ENCODE results near the gene KLHDC4. TPM values are rescaled to one million over a fixed set of nuclear protein-coding genes. Genes with fewer than 3 reads are reported as not detected.
A peak's percentile ranks its signal among the peaks of the same experiment; 100 is the strongest.

The KLHDC4 gene
- total RNA-seq, 1 experiment from 2014 or later, result 36.3 TPM

GRCh38 chr16:87792205-87792565, 26.4 kb upstream of the KLHDC4 start:
- Histone ChIP-seq H4K20me1 (ENCODE audit: low read length) (no peaks in the 10 kb centered on the region), H3K27ac (ENCODE audit: low read length) (no peak overlapping the region), H3F3A (ENCODE audit: low read length, unreplicated experiment) (no peaks in the 10 kb centered on the region), H3K4me1 (ENCODE audit: insufficient read depth, low read length) (peaks cover 17% of the 10 kb centered on the region), H3K9me2 (replicated peaks; ENCODE audit: low read length) (no peaks in the 10 kb centered on the region), H2AFZ (ENCODE audit: low read length) (no peak overlapping the region), H3K9ac (ENCODE audit: low read length) (no peak overlapping the region), H3K27me3 (ENCODE audit: low read length) (no peaks in the 10 kb centered on the region), H3K4me2 (ENCODE audit: low read length) (no peak overlapping the region), H3K36me3 (ENCODE audit: low read depth, low read length) (no peaks in the 10 kb centered on the region), H3K9me3 (ENCODE audit: low read length) (no peaks in the 10 kb centered on the region), H3K79me2 (ENCODE audit: low read length) (no peaks in the 10 kb centered on the region), H3K4me3 (ENCODE audit: low read length) (no peak overlapping the region)
- DNase-seq (no peak), ATAC-seq (no peak)
- intact Hi-C loops (cut with micrococcal nuclease), result no loop called here
- TF ChIP-seq CTCF (conservative IDR thresholded peaks at IDR 0.05; ENCODE audit: low read depth, low read length) (no peak), EZH2 (IDR thresholded peaks at IDR 0.05; ENCODE audit: low read length, unreplicated experiment) (no peak), EZH2phosphoT487 (IDR thresholded peaks at IDR 0.05; ENCODE audit: borderline replicate concordance, low read length) (no peak)
- POLR2A ChIA-PET (ENCODE audit: unreplicated experiment), result no interaction called here
- CTCF ChIA-PET, result no interaction called here
- no TSS peak for BruUV-seq (replicated peaks)

GRCh38 chr16:87791295-87792204, 25.8 kb upstream of the KLHDC4 start:
- ATAC-seq (no peak), DNase-seq (no peak)
- BruUV-seq (replicated peaks), result no TSS peak
- Histone ChIP-seq H3F3A (ENCODE audit: low read length, unreplicated experiment) (no peaks in the 10 kb centered on the region), H3K79me2 (ENCODE audit: low read length) (no peaks in the 10 kb centered on the region), H3K9me3 (ENCODE audit: low read length) (no peaks in the 10 kb centered on the region), H3K27me3 (ENCODE audit: low read length) (no peaks in the 10 kb centered on the region), H3K4me1 (ENCODE audit: insufficient read depth, low read length) (peaks cover 17% of the 10 kb centered on the region), H3K9me2 (replicated peaks; ENCODE audit: low read length) (no peaks in the 10 kb centered on the region), H3K27ac (ENCODE audit: low read length) (no peak overlapping the region), H4K20me1 (ENCODE audit: low read length) (no peaks in the 10 kb centered on the region), H3K36me3 (ENCODE audit: low read depth, low read length) (no peaks in the 10 kb centered on the region), H3K4me2 (ENCODE audit: low read length) (no peak overlapping the region), H2AFZ (ENCODE audit: low read length) (no peak overlapping the region), H3K4me3 (ENCODE audit: low read length) (no peak overlapping the region), H3K9ac (ENCODE audit: low read length) (no peak overlapping the region)
- POLR2A ChIA-PET (ENCODE audit: unreplicated experiment), result no interaction called here
- CTCF ChIA-PET, result no interaction called here
- intact Hi-C loops (cut with micrococcal nuclease), result no loop called here
- no peak for TF ChIP-seq EZH2phosphoT487 (IDR thresholded peaks at IDR 0.05; ENCODE audit: borderline replicate concordance, low read length)
- no peak for TF ChIP-seq EZH2 (IDR thresholded peaks at IDR 0.05; ENCODE audit: low read length, unreplicated experiment)

GRCh38 chr16:87790292-87791100, 24.7 kb upstream of the KLHDC4 start:
- Histone ChIP-seq H3K4me2 (ENCODE audit: low read length) (peak overlapping the region; percentile 62), H2AFZ (ENCODE audit: low read length) (peak overlapping the region; percentile 66), H3K9me3 (ENCODE audit: low read length) (no peaks in the 10 kb centered on the region), H3K4me1 (ENCODE audit: insufficient read depth, low read length) (peaks cover 17% of the 10 kb centered on the region), H3K79me2 (ENCODE audit: low read length) (no peaks in the 10 kb centered on the region), H3K27me3 (ENCODE audit: low read length) (no peaks in the 10 kb centered on the region), H3K36me3 (ENCODE audit: low read depth, low read length) (no peaks in the 10 kb centered on the region), H3K9ac (ENCODE audit: low read length) (peak overlapping the region; percentile 42; the same call in 1 of the 2 replicates), H3K9me2 (replicated peaks; ENCODE audit: low read length) (no peaks in the 10 kb centered on the region), H3K27ac (ENCODE audit: low read length) (peak overlapping the region; percentile 76), H3F3A (ENCODE audit: low read length, unreplicated experiment) (no peaks in the 10 kb centered on the region), H3K4me3 (ENCODE audit: low read length) (no peak overlapping the region), H4K20me1 (ENCODE audit: low read length) (no peaks in the 10 kb centered on the region)
- ChIA-PET CTCF (no interaction called here), POLR2A (ENCODE audit: unreplicated experiment) (no interaction called here)
- intact Hi-C loops (cut with micrococcal nuclease), result no loop called here
- ATAC-seq, result peak; percentile 52
- TF ChIP-seq EZH2phosphoT487 (IDR thresholded peaks at IDR 0.05; ENCODE audit: borderline replicate concordance, low read length) (no peak), CTCF (conservative IDR thresholded peaks at IDR 0.05; ENCODE audit: low read depth, low read length) (no peak), EZH2 (IDR thresholded peaks at IDR 0.05; ENCODE audit: low read length, unreplicated experiment) (no peak)
- peak; percentile 44 for DNase-seq
- no TSS peak for BruUV-seq (replicated peaks)
